NOMO-1 treated with dmso at 0.1 percent for 144 hours (cell line): ENCODE data around the gene BUD23.
"Not testable (repeated sequence)": the region's sequence is repeated elsewhere in the genome, so short reads cannot be mapped to it uniquely, and the experiment has no call there.

Experiments used
- DNase-seq: peaks from one replicate; lab custom pipeline; 2025; ENCODE audit not compliant: unreplicated experiment; lab: John Stamatoyannopoulos, UW

Gene BUD23

GRCh38 chr7:73683056-73683787, at the start of gene BUD23, which contains the start of gene DNAJC30:
BUD23 (plus strand) TSS chr7:73683597; CDS start chr7:73683626, 29 bp downstream.
DNAJC30 (minus strand) TSS chr7:73683453; CDS start chr7:73683423, 30 bp downstream.
- DNase-seq: peak; percentile 100

- DNase-seq: no peak
Measured at GRCh38 chr7:73633844-73634243, 49.6 kb upstream of the BUD23 start.

GRCh38 chr7:73635428-73636200, 47.8 kb upstream of the BUD23 start:
- DNase-seq: no peak

- DNase-seq: peak; percentile 23
Measured at GRCh38 chr7:73638911-73639310, 44.5 kb upstream of the BUD23 start.

- DNase-seq: no peak
Measured at GRCh38 chr7:73642834-73643233, 40.6 kb upstream of the BUD23 start.

GRCh38 chr7:73644688-73645286, 38.6 kb upstream of the BUD23 start:
- DNase-seq: no peak

GRCh38 chr7:73645643-73646174, 37.7 kb upstream of the BUD23 start:
- DNase-seq: peak; percentile 56

GRCh38 chr7:73646785-73647724, 36.3 kb upstream of the BUD23 start:
- DNase-seq: no peak

- DNase-seq: peak; percentile 46
Measured at GRCh38 chr7:73647725-73648592, 35.4 kb upstream of the BUD23 start.

GRCh38 chr7:73648593-73649332, 34.6 kb upstream of the BUD23 start:
- no peak for DNase-seq

- DNase-seq: no peak
Measured at GRCh38 chr7:73649576-73649975, 33.8 kb upstream of the BUD23 start.

- no peak for DNase-seq
Measured at GRCh38 chr7:73650524-73650923, 32.9 kb upstream of the BUD23 start.

GRCh38 chr7:73652541-73652949, 30.9 kb upstream of the BUD23 start:
- DNase-seq: no peak

GRCh38 chr7:73655309-73655708, 28.1 kb upstream of the BUD23 start:
- not testable (repeated sequence) for DNase-seq

- DNase-seq: no peak
Measured at GRCh38 chr7:73659983-73660382, 23.4 kb upstream of the BUD23 start.

- not testable (repeated sequence) for DNase-seq
Measured at GRCh38 chr7:73660594-73660993, 22.8 kb upstream of the BUD23 start.

- DNase-seq: no peak
Measured at GRCh38 chr7:73663033-73663432, 20.4 kb upstream of the BUD23 start.

GRCh38 chr7:73667344-73668102, 15.9 kb upstream of the BUD23 start, which contains the start of gene VPS37D:
VPS37D (plus strand) TSS chr7:73667831; CDS start chr7:73667959, 128 bp downstream.
- DNase-seq: peak; percentile 98
